Measurements from ENCODE around the gene TUBGCP6.

DNA sequence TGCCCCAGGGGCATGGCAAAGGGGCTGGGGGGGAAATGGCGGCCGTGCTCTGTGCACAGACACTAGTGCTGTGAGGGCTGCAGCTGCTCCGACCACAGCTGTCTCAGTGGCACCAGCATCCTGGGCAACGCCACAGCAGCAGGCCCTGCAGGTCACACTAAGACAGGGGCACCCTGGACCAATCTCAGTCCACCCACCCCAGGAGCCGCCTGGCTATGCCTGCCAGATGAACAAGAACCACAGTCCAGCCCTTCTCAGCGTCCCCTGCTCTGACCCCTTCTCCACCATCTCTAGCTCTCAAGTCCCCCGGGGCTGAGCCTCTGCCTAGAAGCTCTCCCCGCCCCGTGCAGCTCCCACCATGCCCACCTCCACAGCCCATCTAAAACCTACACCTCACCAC is 16.5 kb downstream of the TUBGCP6 start:
- TF ChIP-seq EZH2phosphoT487 (IDR thresholded peaks at IDR 0.05; ENCODE audit: borderline replicate concordance, low read length), result no peak
- no peak for TF ChIP-seq CTCF (IDR thresholded peaks at IDR 0.05; ENCODE audit: low read depth, low read length, poor library complexity, severe bottlenecking)
